RKO (cell line): ENCODE measurements around the gene SLC25A21.
"Not testable (repeated sequence)": the region's sequence is repeated elsewhere in the genome, so short reads cannot be mapped to it uniquely, and the experiment has no call there.

Source experiments
- DNase-seq: peaks from one replicate; pipeline ENCODE4 v3.0.0-alpha.2; 2016; ENCODE audit warnings: low spot score

The SLC25A21 gene

GRCh38 chr14:36863271-36863670 lies 309.1 kb downstream of the SLC25A21 start:
- no peak for DNase-seq

GRCh38 chr14:36862237-36862636 lies 310.2 kb downstream of the SLC25A21 start:
- not testable (repeated sequence) for DNase-seq

GRCh38 chr14:36860831-36861230 lies 311.6 kb downstream of the SLC25A21 start:
- no peak for DNase-seq

GRCh38 chr14:36859119-36859518 lies 313.3 kb downstream of the SLC25A21 start:
- no peak for DNase-seq

GRCh38 chr14:36857842-36858445 lies 314.5 kb downstream of the SLC25A21 start:
- DNase-seq, result no peak

- no peak for DNase-seq
Measured at GRCh38 chr14:36857136-36857535, 315.3 kb downstream of the SLC25A21 start.

- DNase-seq, result no peak
Measured at GRCh38 chr14:36856095-36856878, 316.1 kb downstream of the SLC25A21 start.

GRCh38 chr14:36855396-36855795 lies 317.0 kb downstream of the SLC25A21 start:
- no peak for DNase-seq

GRCh38 chr14:36852981-36853691 lies 319.3 kb downstream of the SLC25A21 start:
- DNase-seq, result no peak

- no peak for DNase-seq
Measured at GRCh38 chr14:36848213-36848612, 324.2 kb downstream of the SLC25A21 start.

- DNase-seq, result no peak
Measured at GRCh38 chr14:36847366-36847765, 325.0 kb downstream of the SLC25A21 start.

- DNase-seq, result no peak
Measured at GRCh38 chr14:36845356-36846012, 326.9 kb downstream of the SLC25A21 start.

- DNase-seq, result no peak
Measured at GRCh38 chr14:36844443-36845195, 327.8 kb downstream of the SLC25A21 start.

GRCh38 chr14:36843410-36843809 lies 329.0 kb downstream of the SLC25A21 start:
- DNase-seq, result no peak

GRCh38 chr14:36835128-36835527 lies 337.3 kb downstream of the SLC25A21 start:
- no peak for DNase-seq

- DNase-seq, result no peak
Measured at GRCh38 chr14:36834293-36834692, 338.1 kb downstream of the SLC25A21 start.

GRCh38 chr14:36829547-36829946 lies 342.9 kb downstream of the SLC25A21 start:
- DNase-seq, result no peak

- DNase-seq, result peak; percentile 25
Measured at GRCh38 chr14:36827861-36828260, 344.5 kb downstream of the SLC25A21 start.

GRCh38 chr14:36826614-36827013 lies 345.8 kb downstream of the SLC25A21 start:
- DNase-seq, result no peak

GRCh38 chr14:36824854-36825253 lies 347.6 kb downstream of the SLC25A21 start:
- no peak for DNase-seq

GRCh38 chr14:36823651-36824050 lies 348.8 kb downstream of the SLC25A21 start:
- DNase-seq, result no peak

- DNase-seq, result no peak
Measured at GRCh38 chr14:36822685-36823084, 349.7 kb downstream of the SLC25A21 start.
